Mesothelial cell of epicardium (in vitro differentiated cells): ENCODE results near the gene AKAP13. TPM values are rescaled to one million over a fixed set of nuclear protein-coding genes. Genes with fewer than 3 reads are reported as not detected.

ENCODE experiments used
- DNase-seq, 2 experiments: peaks; one replicate each; pipeline ENCODE4 v3.0.0; 2021; ENCODE audit warnings: low spot score in 2 of 2; ENCODE audit not compliant: unreplicated experiment in 2 of 2
- H3K27ac Mint-ChIP-seq: 2 replicates; pipeline ENCODE4 v1.8.0; 2021; ENCODE audit warnings: mixed read lengths
- H3K27me3 Mint-ChIP-seq: 2 replicates; pipeline ENCODE4 v1.8.0; 2021; ENCODE audit warnings: low read depth, mixed read lengths
- H3K36me3 Mint-ChIP-seq: 2 replicates; pipeline ENCODE4 v1.8.0; 2021; ENCODE audit warnings: mixed read lengths
- H3K4me1 Mint-ChIP-seq: 2 replicates; pipeline ENCODE4 v1.8.0; 2021; ENCODE audit warnings: mixed read lengths
- H3K4me3 Mint-ChIP-seq: 2 replicates; pipeline ENCODE4 v1.8.0; 2021; ENCODE audit warnings: mild to moderate bottlenecking, moderate library complexity, mixed read lengths
- H3K9me3 Mint-ChIP-seq: 2 replicates; pipeline ENCODE4 v1.8.0; 2021; ENCODE audit warnings: mixed read lengths
- total RNA-seq: library from RNA; stranded (reverse); gene quantifications from 3 replicates; pipeline ENCODE4 v1.2.1, GENCODE V29; 2021
- TF ChIP-seq, protein P1 (sequence below): fragments of 200-600 bp; sonication (generic); IDR thresholded peaks from one replicate; pipeline ENCODE4 v1.5.0; 2021; ENCODE audit warnings: antibody characterized with exemption; ENCODE audit not compliant: unreplicated experiment

The AKAP13 gene
- total RNA-seq, 1 donor from 2014 or later, result 109 TPM

DNA sequence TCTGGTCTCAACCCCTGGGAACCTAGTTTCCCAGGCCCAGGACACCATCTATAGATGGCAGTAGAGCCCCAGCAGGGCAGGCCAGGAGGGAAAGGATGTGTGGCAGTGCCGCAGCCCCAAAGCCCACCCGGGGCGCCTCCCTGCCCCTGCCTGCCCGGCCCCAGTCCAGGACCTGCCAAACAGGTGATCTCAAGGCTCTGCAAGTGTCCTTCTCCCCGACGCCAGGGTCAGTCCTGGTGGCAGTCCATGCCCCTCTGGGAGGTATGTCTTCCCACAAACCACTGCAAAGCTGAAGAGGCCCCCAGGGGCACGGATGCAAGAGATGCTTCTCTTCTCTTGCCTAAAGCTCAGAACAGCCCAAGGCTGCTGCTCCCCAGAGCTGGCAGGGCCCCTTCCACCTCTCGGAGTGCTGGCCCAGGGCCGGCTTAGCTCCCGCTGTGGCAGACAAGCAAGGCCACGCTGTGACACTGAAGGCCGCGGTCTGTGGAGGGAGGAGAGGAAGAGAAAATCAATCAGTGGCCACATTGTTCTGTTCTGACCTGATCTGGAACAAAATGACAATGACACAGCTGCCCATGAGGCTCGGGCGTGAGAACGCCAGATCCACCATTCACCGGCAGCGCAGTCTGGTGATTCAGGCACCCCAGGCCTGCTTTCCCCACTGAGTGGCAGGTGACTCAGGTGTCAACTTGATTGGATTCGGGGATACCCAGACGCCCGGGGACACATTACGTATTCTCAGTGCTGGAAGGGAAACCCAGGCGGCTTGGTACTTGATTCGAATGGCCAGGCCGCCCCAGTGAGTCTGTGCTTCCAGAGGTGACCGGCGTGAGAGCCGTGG, 380.3 kb downstream of the AKAP13 start:
- TF ChIP-seq, protein P1, sequence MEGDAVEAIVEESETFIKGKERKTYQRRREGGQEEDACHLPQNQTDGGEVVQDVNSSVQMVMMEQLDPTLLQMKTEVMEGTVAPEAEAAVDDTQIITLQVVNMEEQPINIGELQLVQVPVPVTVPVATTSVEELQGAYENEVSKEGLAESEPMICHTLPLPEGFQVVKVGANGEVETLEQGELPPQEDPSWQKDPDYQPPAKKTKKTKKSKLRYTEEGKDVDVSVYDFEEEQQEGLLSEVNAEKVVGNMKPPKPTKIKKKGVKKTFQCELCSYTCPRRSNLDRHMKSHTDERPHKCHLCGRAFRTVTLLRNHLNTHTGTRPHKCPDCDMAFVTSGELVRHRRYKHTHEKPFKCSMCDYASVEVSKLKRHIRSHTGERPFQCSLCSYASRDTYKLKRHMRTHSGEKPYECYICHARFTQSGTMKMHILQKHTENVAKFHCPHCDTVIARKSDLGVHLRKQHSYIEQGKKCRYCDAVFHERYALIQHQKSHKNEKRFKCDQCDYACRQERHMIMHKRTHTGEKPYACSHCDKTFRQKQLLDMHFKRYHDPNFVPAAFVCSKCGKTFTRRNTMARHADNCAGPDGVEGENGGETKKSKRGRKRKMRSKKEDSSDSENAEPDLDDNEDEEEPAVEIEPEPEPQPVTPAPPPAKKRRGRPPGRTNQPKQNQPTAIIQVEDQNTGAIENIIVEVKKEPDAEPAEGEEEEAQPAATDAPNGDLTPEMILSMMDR, result no peak
- no peak overlapping the region for H3K4me3 Mint-ChIP-seq
- peaks cover 3% of the 10 kb centered on the region for H3K36me3 Mint-ChIP-seq
- no peaks in the 10 kb centered on the region for H3K9me3 Mint-ChIP-seq
- no peak for DNase-seq
- no peak overlapping the region for H3K27ac Mint-ChIP-seq
- no peaks in the 10 kb centered on the region for H3K4me1 Mint-ChIP-seq
- no peaks in the 10 kb centered on the region for H3K27me3 Mint-ChIP-seq

DNA sequence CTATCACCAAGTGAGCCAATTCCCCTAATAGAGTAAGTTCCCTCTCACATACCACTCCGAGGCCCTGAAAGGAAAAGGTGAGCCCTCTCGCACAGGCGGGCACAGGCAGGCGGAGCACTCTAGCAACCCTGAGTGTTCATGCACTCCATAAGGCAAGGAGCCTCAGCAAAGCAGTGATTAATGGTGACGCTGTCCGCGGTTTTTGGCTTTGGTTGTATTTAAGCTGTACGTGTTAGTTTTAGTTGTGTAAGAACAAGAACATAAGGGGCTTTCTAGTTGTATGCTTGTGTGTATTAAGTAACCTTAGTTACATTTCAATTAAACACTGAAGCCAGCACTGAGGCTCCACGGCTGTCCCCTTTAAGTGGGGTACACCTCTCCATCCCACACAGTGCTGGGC, 381.2 kb downstream of the AKAP13 start:
- Mint-ChIP-seq H3K4me3 (no peak overlapping the region), H3K9me3 (no peaks in the 10 kb centered on the region), H3K27ac (no peak overlapping the region)

DNA sequence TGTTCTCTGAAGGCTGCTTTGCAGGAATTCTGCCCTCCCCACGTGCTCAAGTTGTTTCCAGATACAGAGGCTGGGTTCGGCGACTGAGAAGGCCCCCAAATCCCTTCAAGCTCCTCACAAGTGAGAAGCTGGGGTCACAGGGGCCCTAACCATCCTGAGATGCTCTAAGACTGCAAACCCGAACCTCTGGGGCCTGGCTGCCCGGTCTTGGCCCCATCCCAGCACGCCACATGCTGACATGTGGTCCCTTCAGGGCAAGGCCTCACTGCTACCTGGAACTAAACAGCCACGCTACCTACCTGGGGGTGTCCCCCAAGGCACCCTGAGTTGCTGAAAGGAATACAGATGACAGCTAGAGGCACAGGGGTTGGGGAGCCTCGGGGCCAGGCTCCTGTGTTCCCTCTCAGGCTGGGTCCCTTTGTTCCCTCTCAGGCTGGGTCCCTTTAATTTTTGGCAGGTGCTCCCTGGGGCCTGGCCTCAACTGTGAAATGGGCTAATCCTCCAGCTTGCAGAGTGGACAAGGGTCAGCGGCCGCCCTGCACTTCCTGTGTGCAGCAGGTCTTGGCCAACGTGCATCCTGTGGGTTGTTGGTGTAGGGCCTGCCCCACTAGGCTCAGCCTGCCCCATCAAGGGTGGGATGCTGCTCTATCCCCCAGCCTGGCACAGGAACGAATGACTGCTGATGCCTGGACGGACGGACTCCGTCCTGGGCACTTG, 381.8 kb downstream of the AKAP13 start:
- no peak overlapping the region for H3K4me3 Mint-ChIP-seq

More for the DNA sequence above, 381.2 kb downstream of the AKAP13 start:
- Mint-ChIP-seq H3K27me3 (no peaks in the 10 kb centered on the region), H3K4me1 (no peaks in the 10 kb centered on the region), H3K36me3 (peaks cover 3% of the 10 kb centered on the region)
- DNase-seq, result no peak
- TF ChIP-seq, protein P1, result no peak

DNA sequence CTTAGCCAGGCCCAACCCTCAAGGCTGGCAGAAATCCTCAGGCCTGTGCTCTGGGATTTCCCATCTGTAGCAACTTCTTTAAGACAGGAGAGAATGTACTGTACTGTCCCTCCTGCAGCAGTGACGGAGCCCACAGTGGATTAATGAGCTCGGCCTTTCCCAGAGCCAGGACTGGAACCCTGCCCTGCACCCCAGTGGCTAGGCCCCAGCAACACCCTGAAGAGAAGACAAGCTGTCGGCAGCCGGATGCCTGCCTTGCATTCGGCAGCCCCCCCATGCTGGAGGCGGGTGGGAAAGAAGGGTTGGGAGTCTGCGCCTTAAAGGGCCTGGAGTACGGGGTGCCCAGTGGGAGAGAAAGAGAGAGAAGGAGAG, 382.3 kb downstream of the AKAP13 start:
- Mint-ChIP-seq H3K4me1 (no peaks in the 10 kb centered on the region), H3K27me3 (no peaks in the 10 kb centered on the region), H3K4me3 (no peak overlapping the region), H3K9me3 (no peaks in the 10 kb centered on the region), H3K27ac (no peak overlapping the region), H3K36me3 (peaks cover 3% of the 10 kb centered on the region)
- DNase-seq, result no peak
- TF ChIP-seq, protein P1, result no peak

More for the DNA sequence above, 381.8 kb downstream of the AKAP13 start:
- TF ChIP-seq, protein P1, result no peak
- no peak for DNase-seq
- no peaks in the 10 kb centered on the region for H3K4me1 Mint-ChIP-seq
- no peaks in the 10 kb centered on the region for H3K27me3 Mint-ChIP-seq
- H3K27ac Mint-ChIP-seq, result no peak overlapping the region
- H3K36me3 Mint-ChIP-seq, result peaks cover 3% of the 10 kb centered on the region
- H3K9me3 Mint-ChIP-seq, result no peaks in the 10 kb centered on the region

DNA sequence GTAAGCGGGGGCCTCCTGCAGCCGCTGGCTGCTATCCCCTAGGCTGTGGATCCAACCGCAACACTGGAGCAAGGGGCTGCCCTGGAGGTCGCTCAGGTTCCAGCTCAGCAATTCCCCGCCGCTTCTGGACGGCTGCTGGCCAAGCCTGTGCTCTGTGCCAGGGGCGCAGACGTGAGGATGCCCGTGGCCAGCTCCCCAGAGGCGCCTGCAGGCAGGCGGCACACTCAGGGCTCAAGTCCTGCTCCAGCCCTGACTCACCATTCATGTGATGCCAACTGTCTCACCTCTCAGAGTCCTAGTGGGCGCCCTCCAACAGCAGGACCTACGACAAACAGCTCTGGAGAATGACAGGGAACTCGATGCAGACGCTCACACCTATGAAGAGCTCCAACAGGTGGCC, 382.8 kb downstream of the AKAP13 start:
- Mint-ChIP-seq H3K27me3 (no peaks in the 10 kb centered on the region), H3K9me3 (no peaks in the 10 kb centered on the region), H3K4me1 (no peaks in the 10 kb centered on the region), H3K27ac (no peak overlapping the region), H3K4me3 (no peak overlapping the region), H3K36me3 (peaks cover 4% of the 10 kb centered on the region)
- TF ChIP-seq, protein P1, result no peak
- DNase-seq, result no peak
